Measurements from ENCODE around the gene RILP. TPM values are rescaled to one million over a fixed set of nuclear protein-coding genes. Genes with fewer than 3 reads are reported as not detected.
"Not testable (repeated sequence)": the region's sequence is repeated elsewhere in the genome, so short reads cannot be mapped to it uniquely, and the experiment has no call there.

Gene RILP
- 18.9 TPM for total RNA-seq

GRCh38 chr17:1649844-1650501, at the start of gene RILP:
Gene RILP, minus strand, starts transcription at chr17:1649866. Its CDS starts 62 bp downstream, at chr17:1649804.
- peak in 1 of 3 donors; percentile 64 for DNase-seq (ENCODE audit: low read depth in 2 of 3, low spot score in 2 of 3)

- DNase-seq (ENCODE audit: low read depth in 2 of 3, low spot score in 2 of 3), result no peak
These were observed 48.0 kb upstream of the RILP start for GRCh38 chr17:1697681-1698080.

- DNase-seq (ENCODE audit: low read depth in 2 of 3, low spot score in 2 of 3), result no peak
These were observed 45.7 kb upstream of the RILP start for GRCh38 chr17:1695365-1695764.

- no peak for DNase-seq (ENCODE audit: low read depth in 2 of 3, low spot score in 2 of 3)
These were observed 43.7 kb upstream of the RILP start for GRCh38 chr17:1693339-1693738.

GRCh38 chr17:1690544-1691221, 41.0 kb upstream of the RILP start:
- no peak for DNase-seq (ENCODE audit: low read depth in 2 of 3, low spot score in 2 of 3)

GRCh38 chr17:1688405-1688804, 38.7 kb upstream of the RILP start:
- DNase-seq (ENCODE audit: low read depth in 2 of 3, low spot score in 2 of 3), result not testable (repeated sequence)

- no peak for DNase-seq (ENCODE audit: low read depth in 2 of 3, low spot score in 2 of 3)
These were observed 36.4 kb upstream of the RILP start for GRCh38 chr17:1686086-1686485.

GRCh38 chr17:1684378-1685189, 34.9 kb upstream of the RILP start, which contains the start of gene PRPF8:
Gene PRPF8, minus strand, starts transcription at chr17:1684867. Its CDS starts 296 bp downstream, at chr17:1684571.
- DNase-seq (ENCODE audit: low read depth in 2 of 3, low spot score in 2 of 3), result peak; percentile 93 to 99 (median 98)

GRCh38 chr17:1683459-1683858, 33.8 kb upstream of the RILP start:
- peak in 1 of 3 donors; percentile 7 for DNase-seq (ENCODE audit: low read depth in 2 of 3, low spot score in 2 of 3)

- no peak for DNase-seq (ENCODE audit: low read depth in 2 of 3, low spot score in 2 of 3)
These were observed 26.7 kb upstream of the RILP start for GRCh38 chr17:1676401-1676800.

GRCh38 chr17:1673041-1673785, 23.5 kb upstream of the RILP start:
- DNase-seq (ENCODE audit: low read depth in 2 of 3, low spot score in 2 of 3), result no peak

GRCh38 chr17:1663934-1664333, 14.3 kb upstream of the RILP start:
- not testable (repeated sequence) for DNase-seq (ENCODE audit: low read depth in 2 of 3, low spot score in 2 of 3)

GRCh38 chr17:1661045-1661444, 11.4 kb upstream of the RILP start:
- DNase-seq (ENCODE audit: low read depth in 2 of 3, low spot score in 2 of 3), result no peak

GRCh38 chr17:1658100-1658499, 8.4 kb upstream of the RILP start:
- DNase-seq (ENCODE audit: low read depth in 2 of 3, low spot score in 2 of 3), result no peak

- DNase-seq (ENCODE audit: low read depth in 2 of 3, low spot score in 2 of 3), result no peak
These were observed 4.1 kb upstream of the RILP start for GRCh38 chr17:1653735-1654134.

- DNase-seq (ENCODE audit: low read depth in 2 of 3, low spot score in 2 of 3), result not testable (repeated sequence)
These were observed 3.1 kb upstream of the RILP start for GRCh38 chr17:1652794-1653193.

- DNase-seq (ENCODE audit: low read depth in 2 of 3, low spot score in 2 of 3), result no peak
These were observed 1.8 kb upstream of the RILP start for GRCh38 chr17:1651559-1651844.

GRCh38 chr17:1650731-1651558, 1.3 kb upstream of the RILP start:
- no peak for DNase-seq (ENCODE audit: low read depth in 2 of 3, low spot score in 2 of 3)

- DNase-seq (ENCODE audit: low read depth in 2 of 3, low spot score in 2 of 3), result peak; percentile 96 to 99 (median 97)
These were observed 463 bp downstream of the RILP start for GRCh38 chr17:1648963-1649843.

Measured in hematopoietic multipotent progenitor cell (in vitro differentiated cells).